ENCODE results near the gene PROM2.

The PROM2 gene

GRCh38 chr2:95332036-95332435 is 57.8 kb downstream of the PROM2 start:
- Mint-ChIP-seq H3K27me3 (peaks cover 2% of the 10 kb centered on the region), H3K4me3 (no peak overlapping the region), H3K9me3 (peaks cover 2% of the 10 kb centered on the region), H3K36me3 (no peaks in the 10 kb centered on the region), H3K27ac (no peak overlapping the region), H3K4me1 (peaks cover 2% of the 10 kb centered on the region)
- DNase-seq (ENCODE audit: low spot score in 2 of 2) (no peak), ATAC-seq (ENCODE audit: low read depth) (no peak)

- no peak overlapping the region for H3K4me3 Mint-ChIP-seq
- DNase-seq (ENCODE audit: low spot score in 2 of 2) = no peak
- no peaks in the 10 kb centered on the region for H3K4me1 Mint-ChIP-seq
- peaks cover 2% of the 10 kb centered on the region for H3K9me3 Mint-ChIP-seq
- peaks cover 4% of the 10 kb centered on the region for H3K27me3 Mint-ChIP-seq
- no peak overlapping the region for H3K27ac Mint-ChIP-seq
- ATAC-seq (ENCODE audit: low read depth) = no peak
- no peaks in the 10 kb centered on the region for H3K36me3 Mint-ChIP-seq
Observed at GRCh38 chr2:95333056-95333455, 58.8 kb downstream of the PROM2 start.

- no peaks in the 10 kb centered on the region for H3K4me1 Mint-ChIP-seq
- H3K27me3 Mint-ChIP-seq = peaks cover 4% of the 10 kb centered on the region
- no peak overlapping the region for H3K4me3 Mint-ChIP-seq
- ATAC-seq (ENCODE audit: low read depth) = no peak
- DNase-seq (ENCODE audit: low spot score in 2 of 2) = no peak
- peaks cover 2% of the 10 kb centered on the region for H3K9me3 Mint-ChIP-seq
- no peaks in the 10 kb centered on the region for H3K36me3 Mint-ChIP-seq
- no peak overlapping the region for H3K27ac Mint-ChIP-seq
Observed at GRCh38 chr2:95333888-95334338, 59.7 kb downstream of the PROM2 start.

DNA sequence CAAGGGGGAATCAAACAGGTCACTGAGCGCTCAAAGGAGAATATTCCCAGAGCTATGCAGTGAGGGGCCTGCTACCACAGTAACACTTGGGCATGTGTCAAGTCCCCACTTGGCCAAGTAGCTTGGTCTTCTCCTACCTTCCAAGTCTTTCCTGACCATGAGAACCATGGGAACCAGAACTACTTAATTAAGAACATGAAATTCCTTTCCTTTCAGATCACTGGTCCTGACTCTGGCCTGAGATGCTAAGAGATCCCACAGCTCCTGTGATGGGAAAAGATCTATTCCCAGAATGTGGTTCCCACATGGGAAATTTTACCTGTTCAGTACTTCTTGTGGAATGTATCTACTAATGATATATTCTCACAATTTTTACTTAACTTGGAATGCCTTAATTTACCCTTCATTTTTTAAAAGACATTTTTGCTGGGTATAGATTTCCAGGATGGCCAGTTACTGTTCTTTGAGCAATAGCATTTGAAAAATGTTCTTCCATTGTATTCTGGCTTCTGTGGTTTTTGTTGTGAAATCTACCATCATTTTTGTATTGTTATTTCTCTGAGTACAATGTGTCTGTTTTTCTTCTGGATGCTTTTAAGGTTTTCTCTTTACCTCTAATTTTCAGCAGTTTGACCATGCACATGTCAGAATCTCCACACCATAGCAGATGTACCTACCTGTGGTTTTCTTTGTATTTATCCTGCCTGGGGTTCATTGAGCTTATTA is 60.8 kb downstream of the PROM2 start:
- ATAC-seq (ENCODE audit: low read depth) (no peak), DNase-seq (ENCODE audit: low spot score in 2 of 2) (no peak)
- H3K4me3 Mint-ChIP-seq = no peak overlapping the region
- H3K4me1 Mint-ChIP-seq = no peaks in the 10 kb centered on the region
- H3K27me3 Mint-ChIP-seq = peaks cover 7% of the 10 kb centered on the region
- peaks cover 2% of the 10 kb centered on the region for H3K9me3 Mint-ChIP-seq
- no peak overlapping the region for H3K27ac Mint-ChIP-seq
- H3K36me3 Mint-ChIP-seq = no peaks in the 10 kb centered on the region

GRCh38 chr2:95336406-95336805 is 62.2 kb downstream of the PROM2 start:
- DNase-seq (ENCODE audit: low spot score in 2 of 2) (no peak), ATAC-seq (ENCODE audit: low read depth) (no peak)
- H3K27me3 Mint-ChIP-seq = peaks cover 5% of the 10 kb centered on the region
- no peaks in the 10 kb centered on the region for H3K36me3 Mint-ChIP-seq
- H3K9me3 Mint-ChIP-seq = peaks cover 2% of the 10 kb centered on the region
- no peaks in the 10 kb centered on the region for H3K4me1 Mint-ChIP-seq
- no peak overlapping the region for H3K27ac Mint-ChIP-seq
- no peak overlapping the region for H3K4me3 Mint-ChIP-seq

DNA sequence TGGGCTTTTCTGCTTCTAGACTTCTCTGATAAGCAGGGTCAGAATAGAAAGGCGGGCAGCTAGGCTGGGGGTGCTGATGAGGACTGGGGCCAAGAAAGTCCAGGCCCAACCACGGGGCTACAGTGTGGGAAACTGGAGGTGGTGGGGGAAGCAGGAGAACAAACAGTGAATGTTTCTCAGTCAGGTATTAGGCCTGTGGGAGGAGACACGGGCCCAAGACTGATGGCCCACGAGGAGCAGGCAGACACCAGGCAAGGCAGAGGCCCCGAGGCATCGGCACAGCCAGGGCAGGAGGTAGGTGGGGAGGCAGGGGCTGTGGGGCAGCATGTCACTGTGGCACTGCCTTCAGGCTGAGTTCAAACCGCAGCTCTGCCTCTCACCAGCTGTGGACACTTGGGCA is 63.6 kb downstream of the PROM2 start:
- DNase-seq (ENCODE audit: low spot score in 2 of 2) = no peak
- Mint-ChIP-seq H3K27me3 (peaks cover 12% of the 10 kb centered on the region), H3K4me3 (no peak overlapping the region), H3K36me3 (no peaks in the 10 kb centered on the region), H3K27ac (no peak overlapping the region), H3K9me3 (peaks cover 2% of the 10 kb centered on the region), H3K4me1 (no peaks in the 10 kb centered on the region)
- ATAC-seq (ENCODE audit: low read depth) = no peak

Data from memory B cell (primary cell).